CD14-positive monocyte (primary cell): Measurements from ENCODE around the gene PEX10. TPM values are rescaled to one million over a fixed set of nuclear protein-coding genes. Genes with fewer than 3 reads are reported as not detected.

Source experiments
- DNase-seq, 3 donors: peaks; one replicate each; pipeline ENCODE4 v3.0.0-alpha.2; 2011 to 2022
- H2AFZ ChIP-seq: 2 replicates; pipeline ENCODE4 v1.6.0; 2012; ENCODE audit warnings: mild to moderate bottlenecking, low read depth, low read length, inconsistent platforms; ENCODE audit not compliant: insufficient read depth, poor library complexity, severe bottlenecking
- H3K27ac ChIP-seq, 2 donors: 1 replicate in 1 of 2; 2 replicates in 1 of 2; pipeline ENCODE4 v1.5.1; 2012 to 2013; ENCODE audit warnings: low read length in 2 of 2, control low read depth in 1 of 2, inconsistent platforms in 1 of 2, low read depth in 1 of 2, mild to moderate bottlenecking in 1 of 2
- H3K27me3 ChIP-seq, 2 donors: one replicate each; pipeline versions ENCODE4 v1.6.0 to v1.6.1; 2011 to 2013; ENCODE audit warnings: low read length in 2 of 2; ENCODE audit not compliant: control insufficient read depth in 2 of 2, insufficient read depth in 2 of 2
- H3K36me3 ChIP-seq, 2 donors: replicated peaks in 1 of 2; 1 replicate in 1 of 2; 2 replicates in 1 of 2; pipeline versions ENCODE4 v1.5.1 to v1.6.1; 2012 to 2013; ENCODE audit warnings: low read length in 2 of 2, control low read depth in 1 of 2, inconsistent platforms in 1 of 2, mild to moderate bottlenecking in 1 of 2; ENCODE audit not compliant: insufficient read depth in 2 of 2, control insufficient read depth in 1 of 2
- H3K4me1 ChIP-seq, 2 donors: 1 replicate in 1 of 2; 2 replicates in 1 of 2; pipeline versions ENCODE4 v1.5.1 to v1.6.1; 2012 to 2013; ENCODE audit warnings: low read length in 2 of 2, control low read depth in 1 of 2, inconsistent platforms in 1 of 2, mild to moderate bottlenecking in 1 of 2, moderate library complexity in 1 of 2; ENCODE audit not compliant: insufficient read depth in 2 of 2, control insufficient read depth in 1 of 2
- H3K4me2 ChIP-seq: replicated peaks from 2 replicates; pipeline ENCODE3; 2012; ENCODE audit warnings: low read length, moderate library complexity, mild to moderate bottlenecking; ENCODE audit not compliant: poor library complexity, severe bottlenecking; ENCODE audit errors: extremely low read depth
- H3K4me3 ChIP-seq, 3 experiments: fragments of 200-600 bp in 1 of 3; sonication (generic) in 1 of 3; replicated peaks in 1 of 3; 1 replicate in 2 of 3; 2 replicates in 1 of 3; pipeline ENCODE4 v1.5.1; 2011 to 2013; ENCODE audit warnings: low read length in 3 of 3, mild to moderate bottlenecking in 3 of 3, control low read depth in 2 of 3, low read depth in 2 of 3, inconsistent platforms in 1 of 3, moderate library complexity in 1 of 3
- H3K79me2 ChIP-seq: 2 replicates; pipeline ENCODE4 v1.6.0; 2012; ENCODE audit warnings: mild to moderate bottlenecking, control low read depth, inconsistent platforms, low read length, moderate library complexity; ENCODE audit not compliant: insufficient read depth
- H3K9ac ChIP-seq: 2 replicates; pipeline ENCODE4 v1.6.0; 2017; ENCODE audit warnings: low read length, mild to moderate bottlenecking; ENCODE audit not compliant: insufficient read depth, poor library complexity, severe bottlenecking
- H3K9me3 ChIP-seq, 2 donors: replicated peaks in 1 of 2; 1 replicate in 1 of 2; 2 replicates in 1 of 2; pipeline versions ENCODE4 v1.5.1 to v1.6.1; 2012 to 2013; ENCODE audit warnings: low read length in 2 of 2, control low read depth in 1 of 2; ENCODE audit not compliant: control insufficient read depth in 1 of 2, insufficient read depth in 1 of 2
- H4K20me1 ChIP-seq: 2 replicates; pipeline ENCODE4 v1.6.0; 2012; ENCODE audit warnings: mild to moderate bottlenecking, low read length, control low read depth, moderate library complexity; ENCODE audit not compliant: insufficient read depth
- H3K27ac Mint-ChIP-seq, 7 donors: one replicate each; pipeline ENCODE4 v1.8.0; 2020; ENCODE audit warnings: mild to moderate bottlenecking in 7 of 7, mixed read lengths in 7 of 7, moderate library complexity in 6 of 7, inconsistent platforms in 2 of 7
- H3K27me3 Mint-ChIP-seq, 3 donors: one replicate each; pipeline ENCODE4 v1.8.0; 2021 to 2022; ENCODE audit warnings: low read depth in 3 of 3, mild to moderate bottlenecking in 3 of 3, mixed read lengths in 3 of 3, moderate library complexity in 3 of 3, inconsistent platforms in 1 of 3
- H3K36me3 Mint-ChIP-seq, 2 donors: one replicate each; pipeline ENCODE4 v1.8.0; 2020; ENCODE audit warnings: mixed read lengths in 2 of 2, inconsistent platforms in 1 of 2, mild to moderate bottlenecking in 1 of 2
- H3K4me1 Mint-ChIP-seq: one replicate; pipeline ENCODE4 v1.8.0; 2020; ENCODE audit warnings: mild to moderate bottlenecking, mixed read lengths
- H3K4me3 Mint-ChIP-seq, 2 donors: one replicate each; pipeline ENCODE4 v1.8.0; 2020; ENCODE audit warnings: mild to moderate bottlenecking in 2 of 2, mixed read lengths in 2 of 2, moderate library complexity in 1 of 2
- H3K9me3 Mint-ChIP-seq, 7 donors: one replicate each; pipeline ENCODE4 v1.8.0; 2020 to 2022; ENCODE audit warnings: mixed read lengths in 7 of 7, mild to moderate bottlenecking in 6 of 7, moderate library complexity in 6 of 7, inconsistent platforms in 2 of 7
- CTCF ChIP-seq: fragments of 200-600 bp; IDR thresholded peaks from one replicate; pipeline ENCODE4 v1.8.0; 2022; ENCODE audit warnings: antibody characterized with exemption, mild to moderate bottlenecking
- WGBS: methylation state at CpG from one replicate; pipeline ENCODE4 v1.1.5; 2013; ENCODE audit warnings: missing lambda C conversion rate; ENCODE audit not compliant: insufficient coverage; 5-methylcytosine and 5-hydroxymethylcytosine counted together
- intact Hi-C, 2 donors: fragments of 100-400 bp; cut with micrococcal nuclease; formaldehyde crosslinking; loops; one replicate each; pipeline versions ENCODE4 v1.15.0 to v1.15.1; 2023
- polyA plus RNA-seq, 3 donors: library from polyadenylated mRNA; depleted of rRNA in 1 of 3; unstranded in 2 of 3; stranded (reverse) in 1 of 3; fragments of 300-500 nt in 2 of 3; fragments of >200 nt in 1 of 3; fragmentation: Illumina TruSeq in 2 of 3; gene quantifications; 1 replicate in 2 of 3; 2 replicates in 1 of 3; pipeline ENCODE4 v1.2.3, GENCODE V29; 2012 to 2021

PEX10 gene
- polyA plus RNA-seq, 3 donors = 7.0 to 10.5 (median 8.2) TPM

DNA sequence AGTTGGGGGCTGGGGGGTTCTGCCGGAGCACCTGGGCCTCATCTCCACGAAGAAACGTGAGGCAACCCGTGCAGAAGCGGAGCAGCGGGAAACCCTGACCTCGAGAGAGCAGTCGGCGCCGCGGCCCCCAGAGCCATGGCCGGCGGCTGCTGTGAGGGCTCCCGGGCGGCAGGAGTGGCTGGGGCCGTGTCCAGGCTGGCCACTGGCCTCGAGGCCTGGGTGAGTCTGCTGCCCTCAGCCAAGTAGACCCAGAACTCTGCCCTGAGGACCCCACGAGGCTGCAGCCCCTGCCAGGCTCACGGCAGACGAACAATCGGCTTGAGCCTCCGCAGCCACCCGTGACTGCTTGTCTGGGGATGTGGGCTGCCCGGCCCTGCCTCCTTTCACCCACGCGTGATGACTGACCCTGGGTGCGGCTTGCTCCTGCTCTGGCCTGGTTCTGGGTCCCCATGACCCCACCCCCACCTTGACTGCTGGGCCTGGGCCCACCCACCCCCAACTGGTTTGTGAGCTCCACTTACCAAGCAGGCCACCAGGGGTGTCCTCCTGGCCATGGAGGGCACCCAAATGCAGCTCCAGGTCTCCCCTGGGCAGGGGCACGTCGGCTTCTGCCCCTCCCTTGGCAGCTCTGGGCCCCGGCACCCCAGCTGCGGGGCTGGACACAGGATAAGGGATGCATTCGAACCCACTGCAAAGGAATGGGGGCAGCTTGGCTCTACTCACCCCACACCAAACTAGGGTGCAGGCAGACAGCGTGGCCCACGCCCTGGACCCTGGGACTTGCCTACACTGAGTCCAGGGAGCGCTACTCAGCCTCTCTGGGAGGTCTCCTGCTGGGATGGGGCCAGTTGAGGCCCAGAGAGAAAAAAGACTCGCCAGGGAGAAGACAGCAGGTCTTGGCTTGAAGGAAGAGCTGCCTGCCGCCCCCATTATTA is 55.2 kb downstream of the PEX10 start:
- intact Hi-C loops = no loop called here
- no peak for DNase-seq
- H3K27ac Mint-ChIP-seq = peak overlapping the region in 1 of 7 donors; percentile 40
- Histone ChIP-seq H3K27me3 (no peaks in the 10 kb centered on the region), H3K27ac (no peak overlapping the region), H2AFZ (no peak overlapping the region), H3K36me3 (no peaks in the 10 kb centered on the region), H3K4me3 (no peak overlapping the region), H3K4me2 (no peak overlapping the region), H3K79me2 (no peaks in the 10 kb centered on the region), H4K20me1 (no peaks in the 10 kb centered on the region), H3K9me3 (no peaks in the 10 kb centered on the region), H3K9ac (no peak overlapping the region), H3K4me1 (peaks cover 0 to 3% of the 10 kb centered on the region in 2 donors)
- H3K4me3 Mint-ChIP-seq = no peak overlapping the region
- WGBS = 91% methylated on average over 30 of the region's 37 CpGs
- no peak for TF ChIP-seq CTCF
- no peaks in the 10 kb centered on the region for H3K36me3 Mint-ChIP-seq
- H3K9me3 Mint-ChIP-seq = peaks cover 0 to 3% (median 0%) of the 10 kb centered on the region in 7 donors
- H3K4me1 Mint-ChIP-seq = peaks cover 8% of the 10 kb centered on the region
- H3K27me3 Mint-ChIP-seq = peaks cover 4 to 8% (median 5%) of the 10 kb centered on the region in 3 donors

- Histone ChIP-seq H3K4me3 (no peak overlapping the region), H4K20me1 (no peaks in the 10 kb centered on the region), H3K27me3 (no peaks in the 10 kb centered on the region), H3K9ac (no peak overlapping the region), H3K36me3 (no peaks in the 10 kb centered on the region), H3K4me1 (peaks cover 0 to 3% of the 10 kb centered on the region in 2 donors), H2AFZ (no peak overlapping the region), H3K79me2 (no peaks in the 10 kb centered on the region), H3K27ac (no peak overlapping the region), H3K9me3 (no peaks in the 10 kb centered on the region), H3K4me2 (no peak overlapping the region)
- 98% methylated on average over 15 of the region's 15 CpGs for WGBS
- no peak overlapping the region for H3K4me3 Mint-ChIP-seq
- no peaks in the 10 kb centered on the region for H3K36me3 Mint-ChIP-seq
- no peak for DNase-seq
- H3K27ac Mint-ChIP-seq = no peak overlapping the region
- peaks cover 0 to 2% (median 0%) of the 10 kb centered on the region in 7 donors for H3K9me3 Mint-ChIP-seq
- intact Hi-C loops = no loop called here
- H3K27me3 Mint-ChIP-seq = peaks cover 4 to 8% (median 5%) of the 10 kb centered on the region in 3 donors
- TF ChIP-seq CTCF = no peak
- H3K4me1 Mint-ChIP-seq = peaks cover 8% of the 10 kb centered on the region
Measured at GRCh38 chr1:2356401-2356800, 56.0 kb downstream of the PEX10 start.
